GM19395 (cell line): ENCODE results near the gene NELL1.

Experiments
- ATAC-seq: cut with Tn5 transposase; IDR thresholded peaks from one replicate; pipeline ENCODE4 v1.9.1; 2021; ENCODE audit warnings: mild to moderate bottlenecking, moderate library complexity; ENCODE audit not compliant: unreplicated experiment

The NELL1 gene

DNA sequence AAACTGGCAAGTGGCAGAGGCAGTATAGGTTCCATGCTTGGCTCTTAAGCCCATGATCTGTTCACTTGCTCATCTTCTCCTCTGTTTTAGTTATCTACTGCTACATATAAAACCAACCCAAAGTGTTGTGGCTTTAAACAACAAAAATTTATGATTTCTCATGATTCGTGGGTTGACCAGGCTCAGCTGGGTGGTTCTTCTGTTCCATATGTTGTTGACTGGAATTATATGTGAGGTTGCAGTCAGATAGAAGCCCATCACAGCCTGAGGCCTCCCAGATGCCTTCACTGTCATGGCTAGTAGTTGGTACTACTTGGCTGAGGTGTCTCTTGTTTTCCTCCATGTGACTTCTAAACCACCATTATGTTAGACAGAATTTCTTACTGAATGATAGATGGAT is 632.6 kb downstream of the NELL1 start:
- no peak for ATAC-seq

DNA sequence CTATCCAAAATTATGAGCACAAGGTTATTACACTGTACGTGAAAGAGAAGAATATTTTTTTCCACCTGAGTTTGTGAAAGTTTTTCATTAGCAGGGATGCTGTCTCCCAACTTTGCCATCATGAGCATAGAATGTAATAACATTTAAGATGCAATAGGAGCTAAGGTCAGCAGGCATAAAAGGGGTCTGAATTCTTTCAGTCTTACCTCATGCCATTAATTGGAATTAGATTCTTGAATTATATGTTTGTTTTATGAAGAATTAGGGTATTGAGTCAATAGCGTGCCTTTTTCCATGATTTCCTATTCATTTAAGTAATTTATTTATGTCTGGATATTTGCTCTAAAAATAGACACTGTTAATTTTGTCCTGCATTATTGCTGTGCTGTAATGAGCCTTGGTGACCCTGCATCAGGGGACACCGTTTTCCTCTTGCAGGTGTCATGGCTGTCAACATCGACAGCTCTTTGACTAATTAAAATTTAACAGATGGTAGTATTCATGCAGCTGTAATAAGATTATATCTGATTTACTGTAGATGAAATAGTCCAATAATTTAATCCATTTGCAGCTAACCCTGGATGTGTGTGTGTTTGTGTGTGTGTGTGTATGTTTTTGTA is 637.5 kb downstream of the NELL1 start:
- no peak for ATAC-seq

DNA sequence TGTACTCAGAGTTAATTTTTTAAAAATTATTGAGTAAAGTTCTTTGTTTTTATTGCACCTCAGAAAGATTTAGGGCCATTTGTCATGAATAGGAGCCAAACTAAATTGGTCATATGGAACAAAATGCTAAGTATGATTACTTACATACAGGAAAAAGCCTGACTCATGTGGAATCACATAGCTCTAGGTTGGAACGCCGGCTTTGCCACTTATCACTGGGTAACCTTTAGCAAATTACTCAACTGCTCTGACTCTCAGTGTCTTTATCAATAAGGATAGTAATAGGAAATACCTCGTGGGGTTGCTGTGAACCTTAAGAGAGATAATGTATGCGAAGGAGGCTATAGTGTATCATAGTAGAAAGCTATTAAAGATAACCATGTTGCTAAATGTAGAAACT is 638.5 kb downstream of the NELL1 start:
- ATAC-seq = no peak

DNA sequence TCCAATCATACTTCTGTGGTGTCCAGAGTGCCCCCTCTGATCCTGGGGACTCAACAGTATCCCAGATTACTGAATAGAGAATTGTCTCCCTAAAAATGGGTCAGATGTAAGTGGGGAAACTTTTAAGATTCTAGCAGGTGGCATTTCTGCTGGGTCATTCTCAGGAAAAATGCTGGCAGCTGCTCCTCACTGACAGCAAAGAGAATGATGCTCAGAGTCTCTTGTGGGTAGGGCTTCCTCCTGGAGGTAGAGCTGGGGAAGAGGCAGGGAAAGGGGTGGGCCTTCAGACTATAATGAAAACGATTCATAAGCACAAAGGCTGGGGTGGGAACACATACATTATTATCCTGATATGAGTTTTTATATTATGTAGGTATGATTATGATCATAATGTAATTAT is 647.2 kb downstream of the NELL1 start:
- ATAC-seq = no peak

DNA sequence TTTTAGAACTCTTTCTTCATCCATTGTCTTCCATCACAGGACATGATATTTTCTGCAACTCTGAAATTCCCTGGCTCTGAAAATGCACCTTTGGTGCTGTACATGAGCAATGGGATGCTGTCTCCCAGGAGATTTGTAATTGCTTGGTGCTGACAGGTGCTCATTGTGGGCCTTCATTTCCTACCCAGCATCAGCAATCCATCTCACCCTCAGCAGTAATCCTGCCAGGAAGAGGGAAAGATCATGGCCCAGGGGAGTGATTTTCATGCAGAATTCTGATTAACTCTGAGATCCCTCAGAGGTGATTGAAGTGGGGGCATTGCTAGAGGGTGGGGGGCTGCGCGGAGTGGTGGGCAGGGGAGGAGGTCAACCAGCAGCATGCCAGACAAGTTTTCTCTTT is 651.7 kb downstream of the NELL1 start:
- no peak for ATAC-seq

DNA sequence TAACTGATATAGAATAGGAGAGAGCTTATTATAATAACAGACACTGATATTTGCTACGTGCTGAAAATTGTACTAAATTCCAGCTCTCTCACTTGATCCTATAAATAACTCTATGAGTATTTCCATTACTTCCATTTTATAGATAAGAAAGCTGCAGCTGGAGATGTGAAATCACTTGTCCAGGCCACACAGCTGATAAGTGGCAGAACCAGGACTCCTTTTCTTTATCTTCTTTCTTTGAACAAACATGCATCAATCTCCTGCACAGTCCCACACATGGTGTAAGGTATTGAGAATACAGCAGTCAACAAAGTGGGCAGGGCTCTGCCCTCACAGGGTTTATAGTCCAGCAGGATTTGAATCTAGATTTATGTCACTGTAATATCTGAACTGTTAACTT is 652.1 kb downstream of the NELL1 start:
- no peak for ATAC-seq

DNA sequence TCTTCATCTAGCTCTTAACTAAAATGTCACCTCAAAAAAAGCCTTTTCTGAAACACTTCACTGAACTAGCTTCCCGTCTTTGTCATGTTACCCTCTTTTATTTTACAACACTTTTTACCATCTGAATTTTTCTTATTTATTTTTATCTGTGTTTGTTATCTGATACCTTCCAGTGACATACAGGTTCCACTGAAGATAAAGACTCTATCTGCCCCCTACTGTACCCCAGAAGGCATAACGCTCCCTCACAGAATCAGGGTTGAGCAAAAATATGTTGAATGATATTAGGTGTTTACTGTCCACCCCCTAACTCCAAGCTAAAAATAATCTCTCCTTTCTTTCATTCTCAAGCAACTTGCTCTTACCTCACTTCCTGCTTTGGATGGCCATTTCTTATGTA is 654.2 kb downstream of the NELL1 start:
- no peak for ATAC-seq

DNA sequence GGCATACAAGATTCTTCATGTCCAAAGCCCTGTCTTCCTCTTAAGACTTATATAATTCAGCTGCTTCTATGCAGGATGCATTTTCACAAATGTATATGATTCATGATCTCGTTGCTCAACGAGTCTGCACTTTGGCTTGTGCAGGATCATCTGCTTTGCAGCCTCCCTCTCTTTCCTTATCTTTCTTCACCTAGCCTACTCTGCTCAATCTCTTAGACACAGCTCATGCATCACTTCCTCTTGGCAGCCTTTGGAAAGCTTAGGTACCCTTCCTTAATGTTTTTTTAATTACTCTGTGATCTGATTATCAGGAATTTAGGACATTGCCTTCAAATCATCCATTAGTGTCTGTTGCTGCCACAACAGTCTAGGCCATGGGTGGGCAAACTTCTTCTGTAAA is 673.8 kb downstream of the NELL1 start:
- ATAC-seq = no peak

DNA sequence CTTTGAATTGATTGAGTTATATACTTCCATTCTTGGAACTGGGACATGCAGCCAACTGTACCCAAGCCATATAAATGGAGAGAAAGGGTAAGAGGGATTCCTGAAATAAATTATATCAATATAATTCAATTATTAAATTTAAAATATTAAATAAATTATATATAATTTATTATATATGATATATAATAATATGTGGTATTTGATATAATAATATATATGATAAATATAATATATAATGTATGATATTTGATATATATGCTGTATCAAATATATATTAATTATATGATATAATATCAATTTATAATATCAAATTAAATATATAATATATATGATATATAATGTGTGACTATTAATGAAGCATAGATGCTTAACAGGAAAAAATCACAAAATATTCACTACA is 677.0 kb downstream of the NELL1 start:
- ATAC-seq = no peak

DNA sequence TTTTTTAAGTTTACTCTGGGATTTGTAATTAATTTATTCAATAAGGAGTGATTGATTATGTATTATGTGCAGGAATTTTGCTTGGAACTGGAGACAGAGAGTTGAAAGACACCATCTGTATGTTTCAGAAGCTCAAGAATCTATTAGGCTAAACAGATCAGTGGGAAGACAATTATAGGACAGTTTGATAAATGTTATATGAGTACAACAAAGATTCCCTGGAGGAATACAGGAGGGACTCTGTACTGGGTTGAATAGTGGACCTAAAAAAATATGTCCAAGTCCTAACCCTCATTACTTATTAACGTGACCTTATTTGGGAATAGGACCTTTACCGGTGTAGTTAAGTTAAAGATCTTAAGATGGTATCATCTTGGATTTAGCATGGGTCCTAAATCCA is 681.2 kb downstream of the NELL1 start:
- ATAC-seq = no peak

DNA sequence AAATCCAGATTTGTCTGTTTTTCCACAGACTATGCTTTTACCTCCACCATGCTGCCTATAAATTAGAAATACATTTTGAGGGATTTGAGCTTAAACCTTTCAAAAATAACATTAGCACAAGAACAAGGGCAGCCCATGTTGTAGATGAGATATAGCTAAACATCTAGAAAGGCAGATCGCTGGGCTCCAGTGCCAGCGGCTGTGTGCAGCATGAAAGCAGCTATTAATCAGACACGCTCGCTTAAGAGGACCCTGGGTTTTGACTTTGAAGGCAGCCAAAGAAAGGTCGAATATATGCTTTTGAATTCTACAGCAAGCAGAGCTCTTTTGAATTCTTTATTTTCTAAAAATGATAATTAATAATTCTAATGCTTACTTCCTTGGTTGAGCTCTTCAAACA is 684.0 kb downstream of the NELL1 start:
- ATAC-seq = no peak

DNA sequence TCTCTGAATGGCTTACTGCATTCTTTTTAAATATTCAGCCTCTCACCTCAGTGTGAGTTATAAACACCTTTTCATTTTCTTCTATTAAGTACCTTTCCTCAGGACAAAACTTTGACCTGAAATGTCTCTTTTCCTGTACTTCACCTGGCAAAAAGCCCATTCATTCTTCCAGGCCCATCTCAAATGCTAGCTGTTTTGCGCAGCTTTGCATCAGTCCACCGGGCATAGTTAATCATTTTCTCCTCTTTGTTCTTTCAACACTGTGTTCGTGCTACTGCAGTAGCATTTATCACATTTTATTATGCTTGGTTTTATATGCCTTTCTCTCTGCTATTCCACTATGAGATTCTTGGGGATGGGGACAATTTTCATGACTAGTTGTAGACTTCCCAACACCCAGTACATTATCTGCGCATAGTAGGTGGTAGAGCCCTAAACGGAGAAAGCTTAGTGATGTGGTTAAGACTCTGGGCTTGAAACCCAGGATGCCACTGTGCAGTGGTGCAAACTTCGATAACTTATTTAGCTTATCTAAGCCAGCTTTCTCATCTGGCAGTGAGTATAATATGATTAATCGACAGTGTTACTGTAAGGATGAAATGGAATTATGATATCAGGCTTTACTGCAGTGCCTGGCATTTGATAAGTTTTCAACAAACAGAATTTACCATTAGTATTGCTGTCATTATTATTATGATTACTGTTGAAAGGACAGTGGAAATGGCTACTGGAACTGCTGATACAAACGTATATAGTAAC is 695.7 kb downstream of the NELL1 start:
- no peak for ATAC-seq

DNA sequence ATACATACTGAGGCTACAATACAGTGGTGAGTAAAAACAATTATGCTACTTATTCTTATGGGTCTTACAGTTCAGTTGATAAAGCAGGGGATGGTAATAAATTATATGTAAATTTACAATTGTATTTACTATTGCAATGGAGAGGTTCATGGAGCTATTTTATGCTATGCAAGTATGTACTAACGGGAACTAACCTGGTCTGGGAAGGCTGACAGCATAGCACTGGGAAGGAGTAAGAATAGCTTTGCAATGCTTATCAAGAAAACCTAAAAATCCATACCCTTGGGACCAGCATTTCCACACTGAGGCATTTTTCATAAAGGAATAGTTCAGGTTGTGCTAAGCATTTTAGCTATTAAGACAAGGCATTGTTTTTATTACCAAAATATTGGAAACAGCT is 700.6 kb downstream of the NELL1 start:
- no peak for ATAC-seq

DNA sequence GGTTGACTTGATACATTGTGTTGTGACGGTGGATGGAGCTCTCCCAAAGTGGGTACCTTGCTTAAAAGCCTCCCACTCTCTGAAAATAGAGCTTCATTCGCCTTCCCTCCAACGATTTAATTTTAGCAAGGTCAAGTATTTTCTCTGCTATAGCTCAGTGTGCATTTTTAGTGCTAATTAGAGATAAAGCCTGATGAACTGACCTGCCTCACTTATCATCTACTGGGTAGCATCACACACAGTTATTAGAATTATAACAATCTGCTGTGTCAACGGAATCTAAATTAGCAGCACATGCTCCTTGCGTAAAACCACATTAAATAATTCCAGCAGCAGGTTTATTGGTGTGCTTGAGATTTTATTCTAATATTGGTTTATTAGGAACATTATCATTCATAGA is 701.7 kb downstream of the NELL1 start:
- ATAC-seq = no peak

DNA sequence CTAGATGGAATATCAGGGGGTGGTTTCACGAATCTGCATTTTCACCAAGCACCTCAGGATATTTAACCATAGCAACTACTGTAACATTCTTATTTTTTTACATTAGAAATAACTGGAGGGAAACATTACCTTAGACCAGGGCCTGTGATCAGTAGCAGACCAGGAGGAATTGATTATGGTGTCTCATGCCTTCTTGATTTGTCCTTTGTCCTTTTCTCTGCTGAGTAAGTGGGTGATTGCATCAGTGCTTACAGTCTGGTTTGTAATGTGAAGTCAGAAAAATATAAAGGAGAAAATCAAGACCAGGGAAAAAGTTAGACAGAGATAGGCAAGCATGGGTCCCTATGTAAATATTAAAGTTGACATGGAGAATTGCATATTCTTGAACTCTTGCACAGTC is 703.3 kb downstream of the NELL1 start:
- no peak for ATAC-seq

DNA sequence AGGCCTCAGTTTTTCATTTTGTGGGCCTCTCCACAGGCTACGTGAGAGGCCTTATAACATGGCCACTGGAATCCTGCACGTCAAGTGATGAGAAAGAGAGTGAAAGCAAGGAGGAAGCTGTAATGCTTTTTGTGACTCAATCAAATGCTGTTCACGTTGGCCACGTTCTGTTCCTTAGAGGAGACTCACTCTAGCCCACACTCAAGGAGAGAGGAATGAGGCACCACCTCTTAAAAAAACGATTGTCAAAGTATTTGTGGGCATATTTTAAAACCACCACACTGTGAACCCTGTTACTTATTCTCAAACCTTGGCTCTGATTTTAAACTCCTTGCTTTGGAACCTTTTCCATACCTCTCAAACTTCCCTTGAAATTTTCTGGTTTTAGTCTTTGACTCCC is 705.0 kb downstream of the NELL1 start:
- ATAC-seq = no peak

DNA sequence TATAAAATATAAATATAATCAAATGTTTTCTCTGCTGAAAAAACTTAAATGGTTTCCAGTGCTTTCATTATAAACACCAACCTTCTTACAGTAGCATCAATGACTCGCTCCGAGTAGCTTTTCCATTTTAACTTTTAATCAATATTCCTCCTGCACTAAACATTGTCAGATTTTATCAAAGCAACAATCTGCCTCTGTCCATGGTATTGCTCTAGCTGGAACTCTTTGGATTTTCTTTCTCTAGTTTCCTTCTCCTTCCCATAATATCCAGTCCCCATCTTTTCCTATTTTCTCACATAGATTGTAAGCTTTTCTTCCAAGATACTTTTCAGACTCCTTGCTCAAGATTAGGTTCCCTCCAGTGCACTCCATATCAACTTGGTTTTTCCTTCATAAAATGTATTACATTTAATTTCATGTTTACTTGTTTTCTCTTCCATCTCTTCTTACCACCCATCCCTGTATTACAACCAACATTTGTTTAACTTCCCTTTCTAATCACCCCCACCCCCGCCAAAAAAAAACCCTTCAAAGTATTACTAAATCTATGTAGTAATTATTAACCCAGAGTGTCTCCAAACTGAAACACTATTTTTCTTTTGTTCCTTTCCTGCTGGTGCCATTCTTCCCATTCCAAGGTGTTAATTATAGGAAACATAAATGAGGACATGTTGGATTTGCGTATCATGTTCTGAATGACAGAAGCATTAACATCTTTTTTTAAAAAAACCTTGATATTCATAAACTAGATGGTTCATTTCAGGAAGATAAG is 716.5 kb downstream of the NELL1 start:
- ATAC-seq = no peak

DNA sequence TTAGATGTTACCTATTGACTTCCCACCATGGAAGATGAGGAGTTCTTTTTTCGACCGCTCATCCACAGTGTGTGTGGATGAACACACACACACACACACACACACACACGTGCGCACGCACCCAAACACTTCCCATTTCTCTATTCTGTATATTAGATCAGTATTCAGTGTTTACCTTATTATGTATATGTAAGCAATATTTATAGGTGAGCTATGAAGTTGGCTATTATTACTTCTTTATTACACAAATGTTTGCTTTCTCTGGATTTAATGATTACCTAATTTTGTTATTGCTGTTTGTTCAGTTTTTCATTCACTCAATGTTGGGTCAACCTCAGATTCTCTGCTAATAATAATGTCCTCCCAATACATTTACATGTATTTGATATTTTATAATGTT is 721.0 kb downstream of the NELL1 start:
- no peak for ATAC-seq

DNA sequence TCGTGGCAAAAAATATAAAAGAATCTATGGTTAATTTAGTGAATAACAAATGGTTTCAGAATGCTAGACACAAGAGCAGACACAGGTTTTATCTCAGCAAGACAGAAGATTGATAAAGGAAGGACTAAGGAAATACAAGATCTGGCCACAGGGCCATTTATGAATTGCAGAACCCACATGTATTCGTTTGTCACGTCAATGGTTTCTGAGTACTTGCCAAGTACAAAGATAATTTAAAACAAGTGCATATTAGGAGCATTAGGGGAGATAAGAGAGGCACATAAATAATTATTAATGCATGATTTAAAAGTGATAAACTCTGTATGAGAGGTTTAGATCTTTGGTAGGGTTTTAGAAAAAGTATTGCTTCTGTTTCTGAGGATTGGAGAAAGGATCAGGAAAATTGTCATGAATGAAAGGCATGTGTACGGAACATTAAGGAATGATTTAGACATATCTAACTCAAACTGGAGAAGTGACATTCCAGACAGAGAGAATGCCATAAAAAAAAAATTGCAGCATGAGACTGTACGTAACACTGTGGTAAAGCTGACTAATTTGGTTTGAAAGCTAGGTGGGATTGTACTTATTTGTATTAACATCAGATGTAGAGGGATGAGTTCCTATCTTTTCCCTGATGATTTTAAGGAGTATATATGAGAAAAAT is 727.1 kb downstream of the NELL1 start:
- ATAC-seq = no peak

DNA sequence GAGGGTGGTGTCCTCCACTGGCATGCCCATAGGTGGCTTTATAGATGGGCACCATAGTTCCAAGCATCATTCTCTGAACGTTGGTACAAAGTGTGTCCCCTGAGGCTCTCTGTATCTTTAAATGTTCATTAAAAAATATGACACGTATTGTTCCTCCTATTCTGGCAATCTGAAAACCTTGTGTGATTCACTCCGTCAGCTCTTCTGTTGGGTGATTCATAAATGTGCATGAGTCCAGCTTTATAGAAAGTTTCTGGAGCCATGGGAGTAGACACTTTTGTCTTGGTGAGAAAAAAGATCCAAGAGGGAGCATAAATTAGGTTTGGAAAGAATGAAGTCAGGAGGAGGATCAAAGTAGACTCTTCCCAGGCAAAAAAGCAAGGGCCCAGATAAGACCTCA is 728.8 kb downstream of the NELL1 start:
- no peak for ATAC-seq

DNA sequence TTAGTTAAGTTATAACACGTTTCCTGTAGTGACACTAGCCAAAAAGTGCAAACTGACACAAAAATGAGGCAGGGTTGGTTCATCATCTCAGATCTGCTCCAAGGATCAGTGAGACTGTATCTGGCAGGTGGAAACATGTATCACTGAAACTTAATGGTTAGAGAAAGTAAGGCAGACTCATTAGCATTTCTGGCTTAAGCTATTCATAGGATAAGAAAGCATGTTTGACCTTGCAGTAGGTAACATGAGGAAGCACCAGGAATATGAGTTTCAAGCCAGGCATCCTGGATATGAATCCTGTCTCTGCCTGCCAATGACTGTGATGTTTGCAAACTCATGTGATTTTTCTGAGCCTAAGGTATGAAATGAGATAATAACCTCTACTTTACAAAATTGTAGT is 732.1 kb downstream of the NELL1 start:
- no peak for ATAC-seq

DNA sequence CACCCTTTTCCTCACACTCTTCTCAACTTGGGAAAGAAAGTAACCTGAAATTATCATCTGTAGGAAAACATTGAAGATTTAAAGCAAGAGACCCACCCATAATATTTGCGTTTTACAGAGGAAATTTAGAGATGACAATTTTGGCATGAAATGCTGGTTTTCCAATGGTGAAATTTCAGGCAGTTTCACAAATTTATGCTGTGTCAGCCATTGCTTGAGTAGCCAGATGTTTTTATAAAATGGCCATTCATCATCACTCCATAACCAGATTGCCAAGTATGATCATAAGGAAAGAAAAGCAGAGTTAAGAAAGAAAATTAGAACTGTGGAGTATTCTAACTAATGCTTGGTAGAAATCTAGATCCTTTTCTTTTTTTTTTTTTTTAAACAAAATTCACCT is 732.9 kb downstream of the NELL1 start:
- ATAC-seq = no peak
